HFF-Myc (cell line): Measurements from ENCODE around the gene SLC31A1.

Experiments
- DNase-seq: peaks from one replicate; pipeline ENCODE4 v3.0.0-alpha.2; 2011; ENCODE audit warnings: low read depth; ENCODE audit errors: extremely low read depth
- H3K4me3 ChIP-seq: replicated peaks from 2 replicates; pipeline ENCODE4 v1.5.1; 2011; ENCODE audit warnings: low read depth, mild to moderate bottlenecking, control low read depth, low read length
- TF ChIP-seq, protein P1 (sequence below): IDR thresholded peaks from 2 replicates; pipeline ENCODE4 v1.5.1; 2012; ENCODE audit warnings: mild to moderate bottlenecking, low read depth, low read length, control low read depth; ENCODE audit errors: missing control alignments

The SLC31A1 gene

DNA sequence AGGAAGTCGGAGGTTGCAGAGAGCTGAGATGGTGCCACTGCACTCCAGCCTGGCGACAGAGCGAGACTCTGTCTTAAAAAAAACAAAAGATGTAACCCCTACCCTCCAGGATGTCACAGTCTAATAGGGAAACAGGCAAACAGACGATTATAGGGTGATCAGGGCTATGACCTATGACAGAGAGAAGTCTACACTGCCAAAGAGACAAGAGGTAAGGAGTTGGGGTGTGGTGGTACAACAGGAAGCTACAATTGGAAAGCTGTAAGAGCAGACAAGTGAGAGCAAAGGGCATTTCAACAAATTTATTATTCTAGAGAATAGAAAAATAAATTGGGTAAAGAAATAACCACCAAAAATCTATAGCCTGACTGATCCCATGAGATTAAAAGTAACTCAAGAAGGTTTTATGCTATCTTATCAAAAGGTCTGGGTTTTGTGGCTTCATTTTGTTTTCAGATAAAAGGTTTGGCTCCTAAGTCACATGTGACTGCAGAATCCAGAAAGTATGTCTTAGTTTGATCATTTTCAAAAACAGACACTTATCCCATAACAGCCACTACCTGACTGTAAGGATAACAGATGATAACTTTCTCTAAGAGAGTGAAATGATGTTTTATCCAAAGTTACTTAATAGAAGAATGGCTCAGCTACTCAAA lies 46.7 kb downstream of the SLC31A1 start:
- H3K4me3 ChIP-seq: no peak overlapping the region
- TF ChIP-seq, protein P1, sequence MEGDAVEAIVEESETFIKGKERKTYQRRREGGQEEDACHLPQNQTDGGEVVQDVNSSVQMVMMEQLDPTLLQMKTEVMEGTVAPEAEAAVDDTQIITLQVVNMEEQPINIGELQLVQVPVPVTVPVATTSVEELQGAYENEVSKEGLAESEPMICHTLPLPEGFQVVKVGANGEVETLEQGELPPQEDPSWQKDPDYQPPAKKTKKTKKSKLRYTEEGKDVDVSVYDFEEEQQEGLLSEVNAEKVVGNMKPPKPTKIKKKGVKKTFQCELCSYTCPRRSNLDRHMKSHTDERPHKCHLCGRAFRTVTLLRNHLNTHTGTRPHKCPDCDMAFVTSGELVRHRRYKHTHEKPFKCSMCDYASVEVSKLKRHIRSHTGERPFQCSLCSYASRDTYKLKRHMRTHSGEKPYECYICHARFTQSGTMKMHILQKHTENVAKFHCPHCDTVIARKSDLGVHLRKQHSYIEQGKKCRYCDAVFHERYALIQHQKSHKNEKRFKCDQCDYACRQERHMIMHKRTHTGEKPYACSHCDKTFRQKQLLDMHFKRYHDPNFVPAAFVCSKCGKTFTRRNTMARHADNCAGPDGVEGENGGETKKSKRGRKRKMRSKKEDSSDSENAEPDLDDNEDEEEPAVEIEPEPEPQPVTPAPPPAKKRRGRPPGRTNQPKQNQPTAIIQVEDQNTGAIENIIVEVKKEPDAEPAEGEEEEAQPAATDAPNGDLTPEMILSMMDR: no peak
- DNase-seq: no peak

DNA sequence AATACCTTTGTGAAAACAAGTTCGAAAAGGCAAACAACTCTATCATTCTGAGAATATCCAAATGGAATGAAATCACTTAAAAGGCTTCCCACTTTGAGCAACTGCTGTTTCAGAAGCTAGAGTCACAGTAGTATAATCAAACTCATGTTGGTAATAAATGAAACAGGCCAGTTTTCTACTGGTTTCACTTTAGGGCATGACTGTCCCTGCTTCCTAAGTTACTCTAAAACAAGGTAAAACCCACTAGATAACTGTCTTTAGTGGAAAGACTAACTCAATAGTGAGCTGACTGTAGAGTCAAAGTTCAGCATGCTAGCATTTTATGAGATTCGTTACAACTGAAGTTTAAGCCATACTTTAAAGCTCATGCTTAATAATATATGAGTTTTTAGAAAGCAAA lies 48.0 kb downstream of the SLC31A1 start:
- no peak for DNase-seq
- TF ChIP-seq, protein P1: no peak
- no peak overlapping the region for H3K4me3 ChIP-seq

DNA sequence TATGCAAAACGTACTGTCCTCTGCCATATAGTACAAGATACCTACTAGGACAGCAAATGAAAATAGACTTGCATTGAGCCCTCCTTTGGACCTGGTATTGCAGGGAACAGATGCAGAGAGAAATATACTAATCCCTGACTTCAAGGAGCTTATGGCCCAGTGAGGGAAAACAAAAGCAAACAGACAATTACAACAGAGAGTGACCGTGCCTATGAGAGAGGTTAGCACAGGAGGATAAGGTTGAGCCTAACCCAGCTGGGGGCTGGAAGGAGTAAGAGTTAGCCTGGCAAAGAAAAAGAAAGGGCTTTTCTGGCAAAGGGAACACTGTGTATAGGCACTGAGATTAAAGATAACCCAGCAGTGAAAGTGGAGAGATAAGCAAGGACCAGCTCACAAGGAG lies 48.5 kb downstream of the SLC31A1 start:
- no peak overlapping the region for H3K4me3 ChIP-seq
- TF ChIP-seq, protein P1: no peak
- DNase-seq: no peak

DNA sequence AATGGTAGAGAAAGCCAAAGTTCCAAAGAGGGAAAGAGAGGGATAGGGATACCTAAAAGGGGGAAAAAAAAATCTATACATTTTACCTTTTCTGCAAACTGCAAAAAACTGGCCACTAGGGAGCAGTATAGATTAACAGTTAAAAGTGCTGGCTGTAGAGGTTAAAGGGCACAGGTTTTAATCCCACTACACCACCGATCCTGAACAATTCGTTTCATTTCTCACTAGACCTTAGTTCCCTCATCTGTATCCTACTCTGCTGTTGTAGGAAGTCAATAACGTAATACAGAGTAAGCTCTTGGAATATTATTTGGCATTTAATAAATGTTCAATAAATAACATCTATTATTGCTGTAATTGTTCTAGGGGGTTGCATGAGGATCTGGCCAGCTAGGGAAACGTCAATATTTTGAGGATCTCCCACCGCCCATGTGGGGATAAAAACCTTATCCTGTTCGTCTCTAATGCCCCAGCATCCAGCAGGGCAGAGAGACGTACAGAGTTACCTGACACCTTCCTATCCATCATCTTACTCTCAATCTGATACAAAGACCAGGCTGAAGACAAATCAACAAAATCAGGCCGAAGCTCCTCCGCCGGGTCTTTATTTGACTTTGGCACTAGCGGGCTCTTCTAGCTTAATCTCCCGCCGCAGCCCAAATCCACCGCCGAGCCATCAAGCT lies 53.3 kb downstream of the SLC31A1 start:
- TF ChIP-seq, protein P1: peak; percentile 50
- peak; percentile 44 for DNase-seq
- peak overlapping the region; percentile 63 for H3K4me3 ChIP-seq

DNA sequence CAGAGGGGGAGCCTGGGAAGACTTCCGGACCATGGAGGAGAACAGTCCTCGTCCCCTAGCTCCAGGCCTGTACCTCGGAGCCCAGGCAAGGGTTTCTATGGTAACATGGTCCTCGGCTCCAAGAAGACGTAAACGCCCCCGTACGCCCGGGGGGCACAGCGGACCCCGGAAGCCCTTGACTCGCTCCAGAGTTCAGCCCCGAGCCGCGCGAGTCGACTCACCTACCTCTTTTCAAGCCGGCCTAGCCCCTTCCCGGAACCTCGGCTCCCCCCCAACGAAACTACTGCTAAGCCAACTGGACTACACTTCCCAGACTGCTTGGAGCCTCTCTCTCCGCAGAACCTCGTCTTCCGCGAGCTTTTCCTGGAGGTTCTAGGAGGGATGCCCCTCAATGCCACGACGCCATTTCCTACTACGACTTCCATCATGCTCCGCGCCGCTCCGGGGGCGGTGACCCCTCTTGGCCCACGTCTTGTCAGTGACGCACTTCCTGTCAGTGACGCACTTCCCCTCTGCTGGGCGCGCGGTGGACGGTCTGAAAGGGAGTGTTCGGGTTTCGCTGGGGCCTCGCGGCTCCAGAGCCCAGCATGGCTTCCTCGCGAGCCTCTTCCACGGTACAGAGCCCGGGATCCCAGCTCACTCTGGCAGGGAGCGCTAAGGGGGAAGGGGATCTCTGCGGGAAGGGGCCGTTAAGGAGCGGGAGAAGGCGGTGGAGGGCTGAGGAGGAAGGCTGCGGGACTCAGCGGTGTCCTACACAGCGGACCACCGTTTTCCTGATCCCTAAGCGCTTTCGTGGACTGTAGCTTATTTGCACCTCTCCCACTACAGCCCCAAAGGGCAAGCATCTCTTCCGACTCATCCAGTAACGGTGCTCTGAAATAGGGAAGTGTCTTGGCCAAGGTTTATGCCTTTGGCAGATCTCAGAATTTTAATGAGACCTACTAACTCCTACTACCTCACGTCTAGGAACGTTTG lies 54.1 kb downstream of the SLC31A1 start, which contains the start of the genes CDC26 and PRPF4:
CDC26 (minus strand) TSS at position 416 of the 975 bp plus-strand sequence. CDS start 3,065 bp downstream, outside the sequence.
PRPF4 (plus strand) TSS at position 502 of the 975 bp plus-strand sequence; CDS start at position 588, 86 bp downstream.
- peak within 1 kb of the TSS; percentile 63 for H3K4me3 ChIP-seq
- TF ChIP-seq, protein P1: no peak
- peak; percentile 95 for DNase-seq

DNA sequence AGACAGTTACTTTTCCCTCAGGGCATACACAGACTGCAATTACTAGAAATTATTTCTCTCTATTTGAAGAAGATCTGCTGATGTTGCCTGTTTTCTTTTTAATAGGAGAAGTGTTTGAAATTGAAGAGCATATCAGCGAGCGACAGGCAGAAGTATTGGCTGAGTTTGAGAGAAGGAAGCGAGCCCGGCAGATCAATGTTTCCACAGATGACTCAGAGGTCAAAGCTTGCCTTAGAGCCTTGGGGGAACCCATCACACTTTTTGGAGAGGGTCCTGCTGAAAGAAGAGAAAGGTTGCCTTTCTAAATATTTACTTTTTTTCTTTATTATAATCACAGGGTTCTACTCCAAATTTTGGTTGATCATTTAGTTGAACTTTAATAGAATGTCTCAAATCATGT lies 57.5 kb downstream of the SLC31A1 start:
- DNase-seq: no peak
- TF ChIP-seq, protein P1: no peak
- H3K4me3 ChIP-seq: no peak overlapping the region
